Measurements from ENCODE around the gene CPNE4. TPM values are rescaled to one million over a fixed set of nuclear protein-coding genes. Genes with fewer than 3 reads are reported as not detected.

CPNE4 gene
- total RNA-seq, 4 donors from 2014 or later = not detected

- in situ Hi-C loops (cut with MboI; ENCODE audit: low sequenced_read_pairs in 4 of 4) (no loop called here), intact Hi-C loops (cut with DNase I; ENCODE audit: low total_unique reads) (no loop called here)
- no peak for DNase-seq
- TF ChIP-seq, protein P1, sequence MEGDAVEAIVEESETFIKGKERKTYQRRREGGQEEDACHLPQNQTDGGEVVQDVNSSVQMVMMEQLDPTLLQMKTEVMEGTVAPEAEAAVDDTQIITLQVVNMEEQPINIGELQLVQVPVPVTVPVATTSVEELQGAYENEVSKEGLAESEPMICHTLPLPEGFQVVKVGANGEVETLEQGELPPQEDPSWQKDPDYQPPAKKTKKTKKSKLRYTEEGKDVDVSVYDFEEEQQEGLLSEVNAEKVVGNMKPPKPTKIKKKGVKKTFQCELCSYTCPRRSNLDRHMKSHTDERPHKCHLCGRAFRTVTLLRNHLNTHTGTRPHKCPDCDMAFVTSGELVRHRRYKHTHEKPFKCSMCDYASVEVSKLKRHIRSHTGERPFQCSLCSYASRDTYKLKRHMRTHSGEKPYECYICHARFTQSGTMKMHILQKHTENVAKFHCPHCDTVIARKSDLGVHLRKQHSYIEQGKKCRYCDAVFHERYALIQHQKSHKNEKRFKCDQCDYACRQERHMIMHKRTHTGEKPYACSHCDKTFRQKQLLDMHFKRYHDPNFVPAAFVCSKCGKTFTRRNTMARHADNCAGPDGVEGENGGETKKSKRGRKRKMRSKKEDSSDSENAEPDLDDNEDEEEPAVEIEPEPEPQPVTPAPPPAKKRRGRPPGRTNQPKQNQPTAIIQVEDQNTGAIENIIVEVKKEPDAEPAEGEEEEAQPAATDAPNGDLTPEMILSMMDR (IDR thresholded peaks at IDR 0.05 in 4 of 5, conservative IDR thresholded peaks at IDR 0.05 in 1 of 5) = no peak
- no peak for TF ChIP-seq POLR2A (IDR thresholded peaks at IDR 0.05)
- no peaks in the 10 kb centered on the region for H3K9me3 ChIP-seq
- no peak for ATAC-seq
- no peak overlapping the region for H3K4me3 ChIP-seq
- no peaks in the 10 kb centered on the region for H3K4me1 ChIP-seq
- H3K27ac ChIP-seq = no peak overlapping the region
- H3K36me3 ChIP-seq = no peaks in the 10 kb centered on the region
- H3K27me3 ChIP-seq = no peaks in the 10 kb centered on the region
These were observed 76.8 kb downstream of the CPNE4 start for GRCh38 chr3:131957980-131958379.

DNA sequence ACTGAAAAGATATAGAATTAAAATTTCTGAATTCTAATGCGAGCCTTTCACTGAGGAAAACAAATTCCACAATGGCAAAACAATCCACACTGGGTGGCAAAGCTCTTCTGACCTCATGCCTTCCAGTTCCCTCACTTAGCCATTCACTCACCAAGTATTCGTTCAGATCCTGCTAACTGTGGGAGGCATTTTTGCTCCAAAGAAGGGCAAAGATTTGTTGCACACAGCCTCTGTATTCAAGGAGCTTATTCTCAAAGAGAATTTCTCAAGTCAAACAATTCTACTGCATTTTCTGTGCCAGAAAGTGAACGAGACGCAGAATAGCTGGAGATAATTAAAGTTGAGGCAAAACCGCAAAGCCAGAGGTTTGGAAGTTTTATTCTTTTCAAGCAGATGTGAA lies 77.3 kb downstream of the CPNE4 start:
- no peak overlapping the region for H3K27ac ChIP-seq
- no peak overlapping the region for H3K4me3 ChIP-seq
- no peaks in the 10 kb centered on the region for H3K27me3 ChIP-seq
- TF ChIP-seq, protein P1 (IDR thresholded peaks at IDR 0.05 in 4 of 5, conservative IDR thresholded peaks at IDR 0.05 in 1 of 5) = no peak
- no peak for TF ChIP-seq POLR2A (IDR thresholded peaks at IDR 0.05)
- no peaks in the 10 kb centered on the region for H3K4me1 ChIP-seq
- intact Hi-C loops (cut with DNase I; ENCODE audit: low total_unique reads) (no loop called here), in situ Hi-C loops (cut with MboI; ENCODE audit: low sequenced_read_pairs in 4 of 4) (no loop called here)
- DNase-seq = no peak
- ATAC-seq = no peak
- no peaks in the 10 kb centered on the region for H3K36me3 ChIP-seq
- H3K9me3 ChIP-seq = no peaks in the 10 kb centered on the region

- Histone ChIP-seq H3K27me3 (no peaks in the 10 kb centered on the region), H3K9me3 (no peaks in the 10 kb centered on the region), H3K27ac (no peak overlapping the region), H3K4me3 (no peak overlapping the region), H3K36me3 (no peaks in the 10 kb centered on the region), H3K4me1 (no peaks in the 10 kb centered on the region)
- in situ Hi-C loops (cut with MboI; ENCODE audit: low sequenced_read_pairs in 4 of 4) = no loop called here
- ATAC-seq (no peak), DNase-seq (no peak)
- TF ChIP-seq, protein P1 (IDR thresholded peaks at IDR 0.05 in 4 of 5, conservative IDR thresholded peaks at IDR 0.05 in 1 of 5) = no peak
- no peak for TF ChIP-seq POLR2A (IDR thresholded peaks at IDR 0.05)
- intact Hi-C loops (cut with DNase I; ENCODE audit: low total_unique reads) = no loop called here
These were observed 86.0 kb downstream of the CPNE4 start for GRCh38 chr3:131948806-131949205.

DNA sequence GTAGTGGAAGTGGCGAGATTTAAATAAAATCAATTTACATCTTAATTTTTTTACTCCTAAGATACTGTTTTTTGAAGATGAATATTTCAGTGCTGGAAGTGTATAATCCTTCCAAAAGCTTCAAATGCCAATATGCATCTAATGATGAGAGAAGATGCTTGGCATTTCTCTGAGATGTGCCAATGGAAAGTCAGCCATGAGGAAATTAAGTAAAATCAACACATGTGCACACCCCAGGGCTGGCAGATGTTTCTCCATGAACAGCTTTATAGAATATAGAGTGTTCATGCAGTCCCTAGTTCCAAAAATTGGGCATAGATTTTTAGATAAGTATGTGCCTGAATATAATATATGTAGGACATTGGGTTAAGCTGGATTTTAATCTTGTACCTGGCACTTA lies 90.1 kb downstream of the CPNE4 start:
- DNase-seq (no peak), ATAC-seq (no peak)
- in situ Hi-C loops (cut with MboI; ENCODE audit: low sequenced_read_pairs in 4 of 4) (no loop called here), intact Hi-C loops (cut with DNase I; ENCODE audit: low total_unique reads) (no loop called here)
- Histone ChIP-seq H3K36me3 (no peaks in the 10 kb centered on the region), H3K27ac (no peak overlapping the region), H3K27me3 (no peaks in the 10 kb centered on the region), H3K4me1 (no peaks in the 10 kb centered on the region), H3K4me3 (no peak overlapping the region), H3K9me3 (no peaks in the 10 kb centered on the region)
- TF ChIP-seq POLR2A (IDR thresholded peaks at IDR 0.05) = no peak
- TF ChIP-seq, protein P1 (IDR thresholded peaks at IDR 0.05 in 4 of 5, conservative IDR thresholded peaks at IDR 0.05 in 1 of 5) = no peak

DNA sequence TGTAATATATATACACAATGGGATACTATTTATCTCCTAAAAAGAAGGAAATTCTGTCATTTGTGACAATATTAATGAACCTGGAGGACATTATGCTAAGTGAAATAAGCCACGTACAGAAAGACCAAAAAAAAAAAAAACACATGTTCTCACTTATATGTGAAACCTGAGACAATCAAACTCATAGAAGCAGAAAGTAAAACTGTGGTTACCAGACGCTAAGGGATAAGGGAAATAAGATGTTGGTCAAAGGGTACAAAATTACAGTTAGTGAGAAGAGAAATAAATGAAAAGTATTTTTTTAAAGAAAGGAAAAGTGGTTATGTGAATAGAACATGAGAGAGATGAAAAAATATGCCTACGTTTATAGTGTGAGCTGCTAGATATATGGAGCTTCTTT lies 101.1 kb downstream of the CPNE4 start:
- Histone ChIP-seq H3K4me3 (no peak overlapping the region), H3K27ac (no peak overlapping the region), H3K4me1 (no peaks in the 10 kb centered on the region), H3K36me3 (no peaks in the 10 kb centered on the region), H3K9me3 (no peaks in the 10 kb centered on the region), H3K27me3 (no peaks in the 10 kb centered on the region)
- intact Hi-C loops (cut with DNase I; ENCODE audit: low total_unique reads) = no loop called here
- ATAC-seq (no peak), DNase-seq (no peak)
- TF ChIP-seq, protein P1 (IDR thresholded peaks at IDR 0.05 in 4 of 5, conservative IDR thresholded peaks at IDR 0.05 in 1 of 5) = no peak
- TF ChIP-seq POLR2A (IDR thresholded peaks at IDR 0.05) = no peak
- in situ Hi-C loops (cut with MboI; ENCODE audit: low sequenced_read_pairs in 4 of 4) = no loop called here
